Aorta (tissue), 5 donors: ENCODE results near the gene ADAM17. TPM values are rescaled to one million over a fixed set of nuclear protein-coding genes. Genes with fewer than 3 reads are reported as not detected.

ENCODE experiments used
- ATAC-seq: fragments of 200-7000 bp; cut with Tn5 transposase; one replicate; pipeline ENCODE4 v1.9.1; 2022; ENCODE audit warnings: moderate library complexity; ENCODE audit not compliant: low FRiP score
- DNase-seq, 2 donors: peaks; one replicate each; pipeline ENCODE4 v3.0.0-alpha.2; 2020
- H3K27ac ChIP-seq, 2 donors: one replicate each; pipeline ENCODE4 v1.5.1; 2013; ENCODE audit warnings: low read length in 2 of 2, mild to moderate bottlenecking in 2 of 2, moderate library complexity in 2 of 2, control low read depth in 1 of 2, inconsistent platforms in 1 of 2, low read depth in 1 of 2
- H3K27me3 ChIP-seq, 2 donors: one replicate each; pipeline ENCODE4 v1.6.1; 2013; ENCODE audit warnings: control low read depth in 1 of 2, low read length in 1 of 2, mild to moderate bottlenecking in 1 of 2, moderate library complexity in 1 of 2; ENCODE audit not compliant: insufficient read depth in 2 of 2, control insufficient read depth in 1 of 2
- H3K36me3 ChIP-seq, 2 donors: one replicate each; pipeline ENCODE4 v1.6.1; 2013; ENCODE audit warnings: control low read depth in 1 of 2, low read length in 1 of 2, mild to moderate bottlenecking in 1 of 2; ENCODE audit not compliant: insufficient read depth in 2 of 2, control insufficient read depth in 1 of 2
- H3K4me1 ChIP-seq, 2 donors: one replicate each; pipeline ENCODE4 v1.6.1; 2013; ENCODE audit warnings: low read length in 2 of 2, control low read depth in 1 of 2, mild to moderate bottlenecking in 1 of 2, moderate library complexity in 1 of 2; ENCODE audit not compliant: insufficient read depth in 2 of 2, control insufficient read depth in 1 of 2
- H3K4me3 ChIP-seq, 2 donors: one replicate each; pipeline ENCODE4 v1.5.1; 2013; ENCODE audit warnings: low read length in 2 of 2, control low read depth in 1 of 2, mild to moderate bottlenecking in 1 of 2
- H3K9me3 ChIP-seq: one replicate; pipeline ENCODE4 v1.6.1; 2013; ENCODE audit warnings: mild to moderate bottlenecking, low read length; ENCODE audit not compliant: control insufficient read depth
- WGBS, 2 donors: extraction: QIAGEN DNeasy Blood & Tissue Kit; methylation state at CpG; one replicate each; pipeline ENCODE4 v1.1.7; 2013; 5-methylcytosine and 5-hydroxymethylcytosine counted together
- intact Hi-C, 2 donors: fragments of 100-400 bp; cut with DNase I; formaldehyde crosslinking; loops; one replicate each; pipeline versions ENCODE4 v1.14.2 to v1.15.0; 2022
- polyA plus RNA-seq, 2 donors: library from polyadenylated mRNA; stranded (reverse); fragments of 200-250 nt; gene quantifications; one replicate each; pipeline ENCODE4 v1.2.3, GENCODE V29; 2013
- total RNA-seq, 2 donors: library from RNA; stranded (reverse); fragmentation: NEBNext Ultra II Directional; extraction: Animal tissue kit (Norgen Biotek cat#: 25700); gene quantifications; one replicate each; pipeline ENCODE4 v1.2.1, GENCODE V29; 2021
- donor health status: healthy with polysubstance abuse.
- donor health status: Bipolar disorder and iron deficiency.
- donor health status: DM: no; HTN: no; CAD: no.
- donor health status: DM: no; HTN: no; CAD: no.
- donor health status: DM: yes; HTN: yes; CAD: no.

Gene ADAM17
- total and polyA plus RNA-seq, 4 donors: 5.4 to 47.0 (median 26.8) TPM

DNA sequence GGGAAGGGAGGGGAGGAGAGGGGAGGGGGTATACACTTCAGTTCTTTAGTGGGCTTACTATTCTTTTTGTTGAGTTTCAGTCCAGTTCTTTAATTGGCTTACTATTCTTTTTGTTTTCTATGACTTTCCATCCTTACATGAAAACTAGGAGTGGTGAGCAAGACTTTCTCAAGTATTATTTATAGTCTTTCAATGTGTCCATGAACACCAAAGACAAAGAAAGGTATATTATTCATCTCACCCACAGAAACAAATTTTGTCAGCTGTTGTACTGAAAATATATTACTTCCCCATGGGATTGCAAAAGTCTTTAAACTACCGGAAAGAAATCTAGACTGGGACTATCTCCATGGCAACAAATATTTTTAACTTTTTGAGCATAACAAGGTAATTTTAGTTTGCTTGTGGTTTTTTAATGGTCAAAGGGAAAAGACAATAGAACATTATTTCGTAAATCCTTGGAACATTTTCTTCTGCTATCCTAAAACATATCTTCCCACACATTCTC is 17.6 kb downstream of the ADAM17 start:
- no peak overlapping the region for H3K27ac ChIP-seq
- no peaks in the 10 kb centered on the region for H3K27me3 ChIP-seq
- peak; percentile 80 for ATAC-seq
- no peak overlapping the region for H3K4me3 ChIP-seq
- no peak for DNase-seq
- intact Hi-C loops: no loop called here
- no peaks in the 10 kb centered on the region for H3K9me3 ChIP-seq
- H3K4me1 ChIP-seq: no peaks in the 10 kb centered on the region
- H3K36me3 ChIP-seq: peaks cover 0 to 1% of the 10 kb centered on the region in 2 donors
- 0 to 3% methylated on average over 2 of the region's 2 CpGs for WGBS, 2 donors

DNA sequence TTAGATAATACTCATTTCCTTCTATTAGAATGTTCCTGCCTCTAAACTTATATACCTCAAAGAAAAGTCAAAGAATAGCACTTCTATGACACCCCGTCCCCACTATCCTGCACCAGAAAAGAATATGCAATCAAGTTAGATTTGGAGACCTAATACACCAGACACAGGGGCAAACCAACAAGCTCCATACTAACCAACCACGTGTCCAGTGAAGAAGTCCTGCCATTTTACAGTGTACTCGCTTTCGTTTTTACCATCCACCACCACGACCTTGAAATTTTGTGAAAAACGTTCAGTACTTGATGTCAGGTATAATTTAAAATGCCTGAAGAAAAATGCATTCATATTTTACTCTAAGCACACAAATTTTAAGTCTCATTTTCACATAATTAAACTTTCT is 19.1 kb downstream of the ADAM17 start:
- DNase-seq (no peak), ATAC-seq (no peak)
- no peaks in the 10 kb centered on the region for H3K4me1 ChIP-seq
- H3K36me3 ChIP-seq: peaks cover 0 to 1% of the 10 kb centered on the region in 2 donors
- no peaks in the 10 kb centered on the region for H3K27me3 ChIP-seq
- no peaks in the 10 kb centered on the region for H3K9me3 ChIP-seq
- H3K4me3 ChIP-seq: no peak overlapping the region
- 86 to 90% methylated on average over 6 of the region's 6 CpGs for WGBS, 2 donors
- intact Hi-C loops: no loop called here
- H3K27ac ChIP-seq: no peak overlapping the region

DNA sequence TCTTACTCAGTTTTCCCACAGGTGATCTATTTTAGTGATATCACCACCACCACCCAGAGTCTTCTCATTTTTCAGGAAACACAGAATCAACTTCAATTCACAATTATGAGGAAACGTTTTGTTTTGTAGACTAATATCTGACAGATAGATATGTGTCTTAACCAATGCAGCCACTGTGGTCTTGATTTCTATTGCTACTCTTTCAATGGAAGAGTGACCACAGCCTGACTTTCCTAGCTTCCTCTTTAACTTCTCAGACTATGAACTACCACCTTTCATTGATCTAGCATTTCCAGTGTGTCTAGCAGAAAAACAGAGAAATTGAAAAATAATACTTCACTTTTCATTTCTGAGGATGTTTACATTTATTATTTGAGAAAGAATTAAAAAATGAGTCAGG is 20.5 kb downstream of the ADAM17 start:
- intact Hi-C loops: no loop called here
- Histone ChIP-seq H3K27me3 (no peaks in the 10 kb centered on the region), H3K4me3 (no peak overlapping the region), H3K36me3 (peaks cover 0 to 1% of the 10 kb centered on the region in 2 donors), H3K9me3 (no peaks in the 10 kb centered on the region), H3K4me1 (no peaks in the 10 kb centered on the region), H3K27ac (no peak overlapping the region)
- WGBS, 2 donors: 60 to 68% methylated on average over 1 of the region's 1 CpG
- no peak for ATAC-seq
- DNase-seq: no peak

DNA sequence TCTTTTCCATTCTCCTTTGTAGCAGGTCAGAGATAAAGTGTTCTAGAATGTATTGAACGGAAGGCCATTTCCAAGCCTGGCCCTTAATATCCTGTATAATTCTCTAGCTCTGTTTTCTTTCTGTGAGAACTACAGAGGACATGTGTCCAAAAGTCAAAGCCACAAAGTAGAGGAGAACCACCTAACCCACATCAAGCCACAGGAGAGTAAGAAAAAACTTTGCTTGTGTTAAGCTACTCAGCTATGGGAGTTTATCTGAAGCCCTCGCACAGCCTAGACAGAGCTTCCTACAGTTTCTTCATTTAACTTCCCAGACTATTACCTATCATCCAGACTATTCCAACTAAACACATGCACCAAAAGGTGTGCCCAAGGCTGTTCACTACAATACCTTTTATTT is 22.0 kb downstream of the ADAM17 start:
- no peak for DNase-seq
- Histone ChIP-seq H3K9me3 (no peaks in the 10 kb centered on the region), H3K4me1 (no peaks in the 10 kb centered on the region), H3K4me3 (no peak overlapping the region), H3K27me3 (no peaks in the 10 kb centered on the region), H3K36me3 (peaks cover 0 to 1% of the 10 kb centered on the region in 2 donors), H3K27ac (no peak overlapping the region)
- 95 to 96% methylated on average over 2 of the region's 2 CpGs for WGBS, 2 donors
- no peak for ATAC-seq
- intact Hi-C loops: no loop called here

DNA sequence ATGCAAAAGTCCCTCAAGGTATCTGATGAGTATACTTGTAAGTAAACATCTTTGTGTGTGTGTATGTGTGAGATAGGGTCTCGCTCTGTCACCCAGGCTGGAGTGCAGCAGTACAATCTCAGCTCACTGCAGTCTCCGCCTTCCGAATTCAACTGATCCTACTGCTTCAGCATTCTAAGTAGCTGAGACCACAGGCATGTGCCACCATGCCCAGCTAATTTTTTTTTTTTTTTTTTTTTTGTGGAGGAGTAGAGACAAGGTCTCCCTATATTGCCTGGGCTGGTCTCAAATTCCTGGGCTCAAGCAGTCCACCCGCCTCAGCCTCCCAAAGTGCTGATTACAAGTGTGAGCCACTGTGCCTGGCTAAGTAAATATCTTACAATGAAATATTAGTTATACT is 23.2 kb downstream of the ADAM17 start:
- Histone ChIP-seq H3K4me1 (no peaks in the 10 kb centered on the region), H3K27me3 (no peaks in the 10 kb centered on the region), H3K4me3 (no peak overlapping the region), H3K9me3 (no peaks in the 10 kb centered on the region), H3K27ac (no peak overlapping the region), H3K36me3 (peaks cover 0 to 1% of the 10 kb centered on the region in 2 donors)
- WGBS, 2 donors: 92 to 96% methylated on average over 4 of the region's 4 CpGs
- DNase-seq: no peak
- no peak for ATAC-seq
- intact Hi-C loops: no loop called here

DNA sequence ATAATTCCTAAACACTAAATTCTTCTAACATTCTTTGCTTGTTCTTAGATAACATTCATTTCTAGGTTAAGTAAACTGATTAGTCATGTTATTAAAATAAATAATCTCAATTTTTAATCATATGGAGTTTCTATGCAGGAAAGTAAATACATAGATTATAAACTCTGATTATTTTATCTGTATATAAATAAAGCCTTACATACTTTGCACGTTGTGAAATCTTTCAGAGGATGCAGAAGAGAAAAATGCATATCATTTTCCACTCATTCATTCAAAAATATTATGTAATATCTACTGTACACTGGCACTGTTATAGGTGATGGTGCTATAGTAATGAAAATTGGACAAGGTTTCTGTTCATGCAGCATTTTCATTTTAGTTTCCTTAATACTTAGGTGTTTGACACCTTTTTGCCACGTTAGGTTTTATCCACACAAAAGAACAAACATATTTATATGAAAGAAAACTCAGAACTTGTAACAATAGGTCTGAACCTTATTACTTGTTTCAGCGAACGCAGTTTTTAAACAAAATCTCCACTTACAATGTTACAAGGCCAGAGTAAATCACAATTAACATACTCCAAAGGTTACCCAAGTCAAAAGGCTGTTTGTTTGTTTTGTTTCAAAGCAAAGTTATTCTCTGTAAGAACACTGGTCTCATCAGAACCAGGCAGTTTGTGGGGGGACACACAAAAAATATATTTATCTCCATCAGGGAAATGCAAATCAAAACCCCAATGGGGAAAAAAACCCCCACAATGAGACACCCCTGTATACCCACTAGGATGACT is 27.4 kb downstream of the ADAM17 start:
- Histone ChIP-seq H3K9me3 (no peaks in the 10 kb centered on the region), H3K36me3 (peaks cover 0 to 2% of the 10 kb centered on the region in 2 donors), H3K4me3 (no peak overlapping the region), H3K4me1 (no peaks in the 10 kb centered on the region), H3K27ac (no peak overlapping the region), H3K27me3 (no peaks in the 10 kb centered on the region)
- intact Hi-C loops: no loop called here
- DNase-seq: no peak
- no peak for ATAC-seq
- WGBS, 2 donors: 52 to 62% methylated on average over 4 of the region's 4 CpGs

DNA sequence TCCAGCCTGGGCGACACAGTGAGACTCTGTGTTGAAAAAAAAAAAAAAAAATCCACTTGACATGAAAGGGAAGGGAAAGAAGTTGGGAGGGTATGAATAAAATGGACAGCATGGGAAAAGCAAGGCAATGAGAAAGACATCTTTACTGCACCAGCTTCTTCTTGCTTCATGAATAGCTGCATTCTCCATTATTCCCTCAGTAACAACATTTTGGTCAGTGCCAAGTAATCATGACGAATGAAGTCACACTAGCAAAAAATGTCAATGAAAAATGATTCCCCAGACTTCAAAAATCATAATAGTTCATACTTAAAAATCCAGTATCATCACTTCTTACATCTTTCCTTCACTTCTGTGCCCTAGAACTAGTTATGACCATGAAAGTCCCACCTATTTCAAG is 30.4 kb downstream of the ADAM17 start:
- H3K27me3 ChIP-seq: no peaks in the 10 kb centered on the region
- no peak for DNase-seq
- ATAC-seq: no peak
- peaks cover 0 to 2% of the 10 kb centered on the region in 2 donors for H3K36me3 ChIP-seq
- WGBS, 2 donors: 47 to 59% methylated on average over 2 of the region's 2 CpGs
- H3K9me3 ChIP-seq: no peaks in the 10 kb centered on the region
- intact Hi-C loops: no loop called here
- H3K4me1 ChIP-seq: no peaks in the 10 kb centered on the region
- H3K4me3 ChIP-seq: no peak overlapping the region
- H3K27ac ChIP-seq: no peak overlapping the region

DNA sequence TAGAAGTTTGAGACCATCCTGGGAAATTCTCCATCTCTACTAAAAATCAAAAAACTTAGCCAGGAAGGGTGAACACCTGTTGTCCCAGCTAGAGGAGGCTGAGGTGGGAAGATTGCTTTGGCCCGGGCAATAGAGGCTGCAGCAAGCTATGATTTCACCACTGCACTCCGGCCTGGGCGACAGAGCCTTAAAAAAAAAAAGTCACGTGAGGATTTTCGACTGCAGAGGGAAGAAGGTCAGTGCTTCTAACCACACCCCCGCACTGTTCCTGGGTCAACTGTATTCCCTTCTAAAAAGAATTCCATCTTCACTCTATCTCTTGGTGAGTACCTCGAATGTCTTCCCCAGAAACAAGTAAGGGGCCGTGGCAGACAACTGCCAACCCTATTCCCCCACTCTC is 31.3 kb downstream of the ADAM17 start:
- ATAC-seq (no peak), DNase-seq (no peak)
- Histone ChIP-seq H3K4me3 (no peak overlapping the region), H3K27ac (no peak overlapping the region), H3K9me3 (no peaks in the 10 kb centered on the region), H3K36me3 (peaks cover 2 to 3% of the 10 kb centered on the region in 2 donors), H3K27me3 (no peaks in the 10 kb centered on the region), H3K4me1 (peaks cover 0 to 4% of the 10 kb centered on the region in 2 donors)
- 94 to 96% methylated on average over 8 of the region's 8 CpGs for WGBS, 2 donors
- intact Hi-C loops: no loop called here

DNA sequence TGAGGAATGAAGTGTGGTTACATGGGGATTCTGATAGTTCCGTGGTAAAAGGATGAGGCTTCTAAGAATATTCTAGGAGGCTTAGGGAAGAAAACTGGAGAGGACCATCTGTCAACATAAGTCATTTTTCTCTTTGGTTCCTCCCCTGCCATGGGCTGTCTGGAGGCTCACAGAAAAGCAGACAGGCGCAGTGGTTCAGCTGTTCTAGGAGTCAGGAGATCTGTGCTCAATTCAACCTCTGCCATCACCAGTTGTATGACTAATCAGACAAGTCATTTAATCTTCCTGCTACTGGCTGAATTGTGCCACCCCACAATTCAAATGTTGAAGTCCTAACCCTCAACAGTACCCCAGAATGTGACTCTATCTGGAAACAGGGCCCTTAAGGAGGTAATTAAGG is 36.4 kb downstream of the ADAM17 start:
- H3K36me3 ChIP-seq: peaks cover 4 to 5% of the 10 kb centered on the region in 2 donors
- intact Hi-C loops: no loop called here
- ATAC-seq (no peak), DNase-seq (no peak)
- no peak overlapping the region for H3K27ac ChIP-seq
- no peaks in the 10 kb centered on the region for H3K27me3 ChIP-seq
- peaks cover 0 to 4% of the 10 kb centered on the region in 2 donors for H3K4me1 ChIP-seq
- no peaks in the 10 kb centered on the region for H3K9me3 ChIP-seq
- H3K4me3 ChIP-seq: no peak overlapping the region
- 95 to 96% methylated on average over 2 of the region's 2 CpGs for whole genome bisulfite sequencing, 2 donors
